HG03196 (cell line): Measurements from ENCODE around the gene AKAP6.

ENCODE experiments used
- ATAC-seq: cut with Tn5 transposase; IDR thresholded peaks from one replicate; pipeline ENCODE4 v1.9.1; 2021; ENCODE audit not compliant: unreplicated experiment

The AKAP6 gene

GRCh38 chr14:32611752-32612151 is 282.7 kb downstream of the AKAP6 start:
- ATAC-seq, result no peak

- no peak for ATAC-seq
Measured at GRCh38 chr14:32618991-32619390, 289.9 kb downstream of the AKAP6 start.

- ATAC-seq, result no peak
Measured at GRCh38 chr14:32620303-32620702, 291.2 kb downstream of the AKAP6 start.

- no peak for ATAC-seq
Measured at GRCh38 chr14:32620724-32621123, 291.6 kb downstream of the AKAP6 start.

GRCh38 chr14:32621585-32621984 is 292.5 kb downstream of the AKAP6 start:
- no peak for ATAC-seq

GRCh38 chr14:32622742-32623141 is 293.6 kb downstream of the AKAP6 start:
- no peak for ATAC-seq

GRCh38 chr14:32623300-32624093 is 294.4 kb downstream of the AKAP6 start:
- ATAC-seq, result no peak

- ATAC-seq, result no peak
Measured at GRCh38 chr14:32625211-32625610, 296.1 kb downstream of the AKAP6 start.

GRCh38 chr14:32627545-32628298 is 298.6 kb downstream of the AKAP6 start:
- no peak for ATAC-seq

- no peak for ATAC-seq
Measured at GRCh38 chr14:32629236-32629635, 300.1 kb downstream of the AKAP6 start.

- ATAC-seq, result no peak
Measured at GRCh38 chr14:32630701-32631100, 301.6 kb downstream of the AKAP6 start.

- no peak for ATAC-seq
Measured at GRCh38 chr14:32633224-32633859, 304.2 kb downstream of the AKAP6 start.

- ATAC-seq, result no peak
Measured at GRCh38 chr14:32633930-32634329, 304.8 kb downstream of the AKAP6 start.

- peak; percentile 56 for ATAC-seq
Measured at GRCh38 chr14:32635061-32635719, 306.1 kb downstream of the AKAP6 start.

- ATAC-seq, result no peak
Measured at GRCh38 chr14:32637582-32637981, 308.5 kb downstream of the AKAP6 start.

- ATAC-seq, result no peak
Measured at GRCh38 chr14:32639208-32639607, 310.1 kb downstream of the AKAP6 start.

GRCh38 chr14:32645551-32645950 is 316.5 kb downstream of the AKAP6 start:
- no peak for ATAC-seq

- ATAC-seq, result no peak
Measured at GRCh38 chr14:32648434-32648833, 319.3 kb downstream of the AKAP6 start.

GRCh38 chr14:32650030-32650429 is 320.9 kb downstream of the AKAP6 start:
- ATAC-seq, result no peak

- ATAC-seq, result no peak
Measured at GRCh38 chr14:32650665-32651064, 321.6 kb downstream of the AKAP6 start.

- ATAC-seq, result no peak
Measured at GRCh38 chr14:32654106-32654505, 325.0 kb downstream of the AKAP6 start.
